CMK (cell line): ENCODE data around the gene CTBP2.

ENCODE experiments used
- DNase-seq: peaks from one replicate; pipeline ENCODE4 v3.0.0-alpha.2; 2010; ENCODE audit warnings: low read depth

CTBP2 gene

DNA sequence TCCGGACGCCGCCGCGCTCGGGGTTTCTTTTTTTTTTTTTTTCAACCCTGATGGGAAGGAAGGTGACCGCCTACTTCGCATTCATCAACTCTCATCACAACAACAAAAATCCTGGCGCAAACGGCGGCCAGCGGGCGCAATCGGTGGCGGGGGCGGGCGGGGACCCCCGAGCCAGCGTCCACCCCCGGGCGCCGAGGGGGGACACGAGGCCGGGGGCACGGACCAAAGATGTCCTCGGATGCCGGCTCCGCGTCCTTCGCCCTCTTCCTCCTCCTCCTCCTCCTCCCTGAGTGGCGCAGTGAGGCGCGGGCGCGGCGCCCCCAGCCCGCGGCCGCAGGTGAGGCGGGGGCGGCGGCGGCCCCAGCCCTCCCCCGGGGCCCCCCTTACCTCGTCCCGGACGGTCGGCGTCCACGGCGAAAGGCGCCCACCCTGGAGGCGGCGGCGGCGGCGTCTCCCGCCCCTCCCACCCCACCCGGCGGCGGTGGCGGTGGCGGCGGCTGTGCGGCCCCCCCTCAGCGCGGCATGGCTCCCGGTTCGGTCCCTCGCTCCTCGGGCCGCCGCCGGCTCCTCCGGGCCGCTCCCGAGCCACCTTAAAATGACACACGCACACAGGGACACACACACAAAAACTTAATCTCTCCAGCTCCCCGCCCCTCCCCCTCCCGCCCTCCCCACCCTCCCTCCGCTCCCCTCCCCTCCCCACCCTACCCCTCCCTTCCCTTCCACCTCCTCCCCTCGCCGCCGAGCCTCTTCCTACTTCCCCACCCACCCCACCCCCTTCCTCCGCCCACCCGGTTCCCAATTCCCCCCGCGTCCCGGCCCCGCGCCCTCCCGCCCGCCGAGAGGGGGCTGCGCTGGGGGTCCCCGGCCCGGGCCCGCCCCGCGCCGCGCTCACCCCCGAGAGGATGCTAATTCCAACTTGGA is at the start of gene CTBP2:
Gene CTBP2, minus strand, starts transcription at position 632 of the 924 bp plus-strand sequence.
- no peak for DNase-seq

DNA sequence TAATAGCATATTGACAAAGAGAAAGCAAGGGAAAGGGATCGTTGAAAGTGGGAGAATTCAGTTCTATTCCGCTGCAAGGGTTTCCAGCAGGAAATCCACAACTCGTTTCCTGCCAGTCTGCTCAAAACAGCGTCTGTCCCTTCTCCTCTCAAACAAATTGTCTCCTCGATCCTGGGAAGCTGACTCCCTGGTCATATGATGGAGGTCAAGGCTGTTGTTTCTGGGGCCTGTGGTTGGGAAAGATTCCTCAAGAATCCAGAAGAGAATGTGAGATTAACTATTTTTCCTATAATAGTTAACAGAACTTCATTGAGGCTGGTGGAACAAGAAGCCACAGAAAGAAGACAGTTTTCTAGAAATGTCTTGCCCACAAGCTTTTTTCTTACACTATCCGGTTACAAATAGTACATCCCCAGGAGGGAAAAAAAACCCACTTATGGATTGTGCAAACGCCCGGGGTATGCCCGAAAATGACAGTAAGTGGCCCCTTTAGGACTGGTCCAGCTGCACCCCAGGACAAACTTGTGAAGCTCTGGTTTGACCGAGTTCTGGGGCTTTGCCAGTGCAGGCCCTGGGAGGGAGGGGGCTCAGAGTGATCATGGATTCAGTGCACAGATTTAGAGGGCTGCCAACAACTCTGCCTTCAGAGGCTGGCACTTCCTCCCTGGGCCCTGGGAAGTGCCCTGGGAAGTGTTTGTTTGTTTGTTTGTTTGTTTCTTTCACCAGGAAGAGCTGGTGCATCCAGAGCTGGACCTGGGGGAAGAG is 49.4 kb upstream of the CTBP2 start:
- DNase-seq = no peak

DNA sequence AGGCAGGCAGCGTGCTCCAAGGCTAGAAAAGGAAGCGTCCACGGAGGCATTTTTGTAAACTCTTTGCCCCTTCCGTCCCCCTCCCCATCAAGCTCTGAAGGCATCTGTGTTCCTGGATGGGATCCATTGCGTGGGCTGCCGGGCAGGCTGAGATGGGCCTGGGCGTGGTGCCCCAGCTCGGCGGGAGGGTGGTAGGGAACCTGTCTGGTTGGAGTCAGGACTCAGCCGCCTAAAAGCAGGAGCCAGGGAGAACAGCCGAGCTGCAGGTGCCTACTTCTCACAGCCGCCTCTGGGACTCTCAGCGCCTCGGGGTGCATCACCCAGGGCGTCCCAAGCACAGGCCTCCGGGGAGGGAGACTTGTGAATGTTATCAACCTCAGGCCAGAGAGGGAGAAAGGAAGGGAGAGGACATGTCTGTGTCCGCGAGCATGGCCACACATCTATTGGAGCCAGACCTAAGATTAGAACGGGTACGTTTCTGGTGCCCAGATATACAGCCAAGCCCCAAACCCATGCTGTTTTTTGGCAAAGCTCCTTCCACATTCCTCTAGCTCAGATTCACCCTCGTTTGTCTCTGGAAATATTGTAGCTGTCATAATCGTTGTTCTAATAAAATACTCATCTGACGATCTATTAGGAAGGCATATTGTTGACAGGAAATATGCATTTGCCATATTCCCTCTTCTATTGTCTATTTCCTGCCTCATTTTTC is 48.6 kb upstream of the CTBP2 start:
- no peak for DNase-seq

DNA sequence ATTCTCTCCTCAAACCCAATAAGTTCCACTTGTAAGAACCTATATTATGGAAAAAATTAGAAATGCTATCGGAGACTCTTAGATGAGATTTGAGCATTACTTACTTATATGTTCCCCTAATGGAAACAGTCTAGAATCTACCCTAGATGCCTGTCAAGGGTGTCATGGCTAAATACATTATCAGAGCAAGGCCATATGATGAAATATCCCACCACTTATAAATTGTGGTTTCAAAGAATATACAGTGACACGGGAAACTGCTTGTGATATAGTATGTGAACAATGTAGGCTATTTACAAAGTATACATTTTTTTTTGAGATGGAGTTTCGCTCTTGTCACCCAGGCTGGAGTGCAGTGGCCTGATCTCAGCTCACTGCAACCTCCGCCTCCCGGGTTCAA is 46.3 kb upstream of the CTBP2 start:
- DNase-seq = no peak

DNA sequence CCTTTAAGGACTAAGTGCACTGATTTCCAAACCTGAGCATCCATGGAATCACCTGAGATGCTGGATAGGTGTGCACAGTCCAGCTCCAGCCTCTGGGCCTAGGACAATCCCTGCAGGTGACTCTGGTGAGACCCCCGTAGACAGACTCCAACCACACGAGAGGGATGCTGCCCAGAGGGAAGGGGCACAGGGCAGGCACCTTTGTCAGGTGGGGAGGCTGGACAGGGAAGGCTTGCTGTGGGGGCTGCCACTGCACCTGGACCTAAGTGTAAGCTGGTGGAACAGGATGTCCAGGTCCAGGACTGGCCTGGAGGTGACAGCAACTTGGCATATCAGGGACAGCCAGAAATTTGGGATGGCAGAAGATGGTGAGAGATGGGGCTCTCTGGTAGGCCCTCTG is 45.1 kb upstream of the CTBP2 start:
- DNase-seq = no peak

DNA sequence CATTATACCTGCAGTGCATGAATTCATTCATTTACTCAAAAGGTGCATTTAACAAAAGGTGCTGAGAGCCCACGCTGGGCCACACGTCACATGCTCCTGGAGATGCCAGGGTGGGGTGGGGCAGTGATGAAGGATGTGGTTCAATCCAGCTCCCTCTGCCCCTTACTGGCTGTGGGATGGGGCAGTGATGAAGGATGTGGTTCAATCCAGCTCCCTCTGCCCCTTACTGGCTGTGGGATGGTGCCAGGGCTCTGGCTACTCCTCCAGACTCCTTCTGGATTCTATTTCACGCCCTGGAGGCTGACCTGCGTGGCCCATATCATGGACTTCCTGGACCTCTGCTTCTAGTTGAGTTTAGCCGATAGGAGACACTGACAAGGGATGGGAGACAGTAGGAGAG is 44.0 kb upstream of the CTBP2 start:
- DNase-seq = no peak

DNA sequence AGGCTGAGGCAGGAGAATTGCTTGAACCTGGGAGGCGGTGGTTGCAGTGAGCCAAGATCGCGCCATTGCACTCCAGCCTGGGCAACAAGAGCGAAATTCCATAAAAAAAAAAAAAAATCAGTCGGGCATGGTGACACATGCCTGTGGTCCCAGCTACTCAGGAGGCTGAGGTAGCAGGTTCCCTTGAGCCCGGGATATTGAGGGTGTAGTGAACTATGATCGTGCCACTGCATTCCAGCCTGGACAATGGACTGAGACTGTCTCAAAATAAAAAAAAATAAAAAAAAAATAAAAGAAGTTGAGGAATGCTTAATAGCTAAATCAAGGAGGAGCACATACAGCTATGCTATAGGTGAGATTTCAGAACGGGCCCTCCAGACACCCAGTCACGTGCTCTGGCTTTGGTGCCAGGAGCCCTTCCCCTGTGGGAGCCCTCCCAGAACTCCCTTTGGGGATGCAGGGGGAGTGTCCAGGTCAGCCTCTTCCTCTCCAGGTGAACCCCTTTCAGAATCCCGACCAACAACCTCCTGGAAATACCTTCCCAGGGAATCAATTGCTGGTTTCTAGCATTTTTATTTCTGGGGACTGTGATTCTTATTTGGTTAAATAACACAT is 42.9 kb upstream of the CTBP2 start:
- DNase-seq = no peak

DNA sequence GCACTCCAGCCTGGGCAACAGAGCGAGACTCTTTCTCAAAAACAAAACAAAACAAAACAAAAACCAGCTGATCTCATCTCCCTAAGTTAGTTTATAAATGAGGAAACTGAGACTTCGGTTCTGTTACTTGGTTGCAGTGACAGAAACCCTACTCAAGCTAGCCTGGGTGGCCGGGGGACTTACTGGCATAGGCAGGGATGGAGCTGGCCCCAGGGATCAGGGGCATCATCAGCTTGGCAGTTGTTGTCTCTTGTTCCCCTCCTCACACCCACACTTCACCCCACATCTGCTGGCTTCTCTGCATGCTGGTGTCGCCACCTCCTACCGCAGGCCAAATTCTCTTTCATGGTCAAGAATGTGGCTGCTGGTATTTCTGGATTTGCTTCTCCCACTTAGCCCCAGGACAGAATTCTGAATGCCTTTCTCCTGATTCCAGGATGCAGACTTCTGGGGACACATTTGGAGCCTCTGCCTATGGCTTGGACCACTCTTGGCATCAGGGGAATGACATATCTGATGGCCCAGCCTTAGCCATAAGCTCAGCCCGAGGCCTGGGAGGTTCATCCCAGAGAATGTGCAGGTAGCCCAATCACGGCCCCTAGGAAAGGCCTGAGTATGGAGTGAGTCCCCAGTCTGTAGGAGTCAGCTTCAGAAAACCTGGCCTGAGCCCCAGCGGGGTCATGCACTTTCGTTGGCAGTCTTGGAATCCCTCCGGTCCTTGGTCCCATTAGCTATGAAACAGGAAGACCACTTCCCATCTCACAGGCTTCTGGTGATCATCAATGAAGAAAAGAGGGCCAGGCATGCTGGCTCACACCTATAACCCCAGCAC is 41.6 kb upstream of the CTBP2 start:
- DNase-seq = no peak

DNA sequence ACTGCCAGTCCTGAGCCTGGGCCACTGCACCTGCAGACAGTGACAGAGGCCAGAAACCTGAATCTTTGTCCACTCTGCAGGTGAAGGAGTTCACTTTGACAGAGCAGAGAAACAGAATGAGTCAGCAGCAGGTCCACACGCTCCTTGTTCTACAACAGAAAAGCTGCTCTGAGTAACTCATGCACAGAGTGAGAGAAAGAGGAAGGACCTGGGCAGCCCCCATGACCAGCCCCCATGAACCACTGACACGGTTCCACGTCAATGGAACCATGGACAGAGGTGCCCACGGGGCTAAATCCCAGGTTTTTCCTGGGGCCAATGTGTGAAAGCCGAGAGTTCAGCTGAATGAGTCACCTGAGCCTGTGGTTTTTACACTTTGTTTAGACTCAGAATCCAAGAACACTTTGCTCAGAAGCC is 40.8 kb upstream of the CTBP2 start:
- no peak for DNase-seq

DNA sequence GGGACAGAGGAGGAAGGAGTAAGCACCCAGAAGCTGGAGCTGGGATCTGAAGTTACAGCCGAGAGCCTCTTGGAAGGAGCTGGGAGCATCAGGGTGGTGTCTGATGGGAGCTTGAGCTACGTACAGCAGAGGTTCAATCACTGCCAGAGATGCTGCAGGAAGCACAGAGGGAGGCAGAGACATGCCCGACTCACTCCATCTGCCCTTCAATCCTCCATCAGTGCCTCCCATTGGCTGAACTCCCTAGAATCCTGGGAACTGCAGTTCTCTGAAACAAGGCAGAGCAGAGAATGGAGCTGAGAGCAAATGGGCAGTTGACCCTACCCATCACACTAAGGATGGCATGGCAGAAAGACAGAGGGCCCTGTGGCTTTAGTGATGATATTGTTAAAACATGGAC is 40.0 kb upstream of the CTBP2 start:
- DNase-seq = no peak

DNA sequence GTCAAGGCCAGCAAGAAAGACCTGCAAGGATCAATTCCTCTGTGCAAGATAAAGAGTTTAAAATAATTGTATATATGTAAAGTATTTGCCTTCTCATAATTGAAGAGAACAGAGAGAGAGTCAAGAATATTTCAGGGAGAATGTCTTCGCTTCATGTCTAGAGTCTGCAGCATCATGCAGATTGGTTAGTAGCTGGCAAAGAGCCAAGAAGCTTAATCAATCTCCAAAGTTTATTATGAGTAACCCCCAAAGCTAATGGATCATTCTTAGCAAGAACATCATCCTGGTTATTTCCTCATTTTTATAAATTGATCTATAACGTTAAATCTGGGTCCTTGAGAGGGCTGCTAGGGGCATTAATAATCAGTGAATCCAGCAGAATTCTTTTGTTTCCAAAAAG is 38.9 kb upstream of the CTBP2 start:
- no peak for DNase-seq

DNA sequence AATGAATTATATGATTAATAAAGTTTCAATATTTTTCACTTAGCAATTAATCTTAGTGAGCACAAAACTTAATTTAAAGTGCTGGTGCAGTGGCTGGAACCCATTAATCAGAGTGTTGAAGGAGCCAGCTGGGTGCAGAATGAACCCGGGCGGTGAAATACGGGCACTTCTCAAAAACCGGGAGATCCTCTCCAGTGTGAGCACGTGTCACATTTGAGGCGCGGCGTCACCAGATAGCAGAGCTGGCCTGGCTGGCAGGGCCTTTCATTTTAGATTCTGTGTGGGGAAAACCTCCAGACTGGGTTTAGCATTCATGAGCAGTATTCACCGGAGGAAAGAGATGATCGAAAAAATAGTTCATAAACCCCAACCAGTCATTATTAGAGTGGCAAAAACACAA is 34.5 kb upstream of the CTBP2 start:
- no peak for DNase-seq

DNA sequence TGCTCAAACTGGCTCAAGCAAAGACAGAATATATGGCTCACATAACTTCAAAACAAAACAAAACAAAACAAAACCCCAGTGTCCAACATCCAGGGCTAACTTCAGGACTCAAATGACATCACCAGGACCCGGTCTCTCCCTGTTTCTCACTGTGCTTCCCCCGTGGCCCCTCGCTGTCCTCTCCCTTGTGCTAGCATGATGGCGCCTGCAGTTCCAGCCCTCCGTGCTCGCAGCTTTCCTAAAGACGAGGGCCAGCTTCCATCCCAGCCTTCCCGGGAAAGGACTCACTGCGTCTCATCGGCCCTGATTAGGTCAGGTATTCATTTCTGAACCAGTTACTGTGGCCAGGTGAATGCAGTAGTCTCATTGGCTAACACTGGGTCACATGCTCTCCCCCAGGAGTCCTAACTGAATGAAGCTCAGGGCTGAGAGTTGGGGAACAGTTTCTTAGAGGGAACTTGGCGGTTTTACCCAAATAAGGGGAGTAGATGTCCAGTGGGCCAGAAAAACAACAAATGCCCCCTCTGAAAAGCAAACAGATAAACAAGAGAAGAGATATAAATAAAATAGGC is 33.0 kb upstream of the CTBP2 start:
- DNase-seq = no peak

DNA sequence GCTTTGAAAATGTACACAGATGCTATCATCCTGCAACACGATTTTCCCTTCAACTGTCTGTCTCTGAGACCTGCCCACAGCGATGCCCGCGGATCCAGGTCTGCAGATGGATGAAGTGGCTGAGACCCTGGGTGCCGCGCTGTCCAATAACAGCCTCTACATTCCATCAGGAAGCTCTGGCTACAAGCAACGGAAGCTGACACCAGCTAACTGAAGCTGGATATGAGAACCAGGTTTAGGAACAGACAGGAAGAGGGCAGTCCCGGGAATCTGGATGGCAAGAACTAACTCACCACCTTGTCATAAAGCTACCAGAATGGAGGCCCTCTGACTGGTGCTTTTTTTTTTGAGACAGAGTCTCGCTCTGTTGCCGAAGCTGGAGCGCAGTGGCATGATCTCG is 32.3 kb upstream of the CTBP2 start:
- DNase-seq = no peak

DNA sequence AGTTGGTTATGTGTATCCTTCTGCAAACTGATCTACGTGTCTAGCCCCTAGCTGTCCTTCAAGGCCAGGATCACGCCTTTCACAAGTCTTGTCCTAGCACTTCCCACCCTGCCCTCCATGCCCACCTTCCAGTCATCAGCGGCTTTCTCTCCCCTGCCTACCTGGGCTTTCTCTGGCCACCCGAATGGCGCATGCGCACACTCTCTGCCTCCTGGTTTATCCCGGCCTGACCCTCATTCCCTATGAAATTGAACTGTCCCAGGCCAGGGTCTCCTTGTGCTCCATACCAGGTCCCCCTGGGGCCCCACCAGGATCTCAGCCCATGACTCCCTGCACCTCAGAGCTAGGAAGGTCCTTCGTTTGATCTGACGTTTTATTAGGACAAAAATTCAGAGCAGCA is 31.6 kb upstream of the CTBP2 start:
- no peak for DNase-seq

DNA sequence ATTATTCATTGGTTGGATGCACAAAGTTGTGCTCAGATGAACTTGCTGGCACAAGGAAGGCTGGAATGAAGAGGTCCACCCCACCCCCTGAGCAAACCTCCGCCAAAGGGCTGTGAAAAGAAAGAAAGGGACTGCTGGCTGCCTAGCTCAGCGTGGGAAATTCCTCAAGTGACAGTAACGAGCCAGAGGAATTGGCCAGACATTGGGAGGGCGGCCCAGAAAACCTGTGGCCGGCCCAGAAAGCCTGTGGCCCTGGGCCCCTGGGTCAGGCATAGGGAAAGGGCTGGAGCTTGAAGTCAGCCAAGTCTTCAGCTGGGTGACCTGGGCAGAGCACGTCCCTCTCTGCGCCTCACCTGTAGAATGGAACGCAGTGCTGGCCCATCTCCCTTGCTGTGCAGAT is 30.6 kb upstream of the CTBP2 start:
- DNase-seq = no peak

DNA sequence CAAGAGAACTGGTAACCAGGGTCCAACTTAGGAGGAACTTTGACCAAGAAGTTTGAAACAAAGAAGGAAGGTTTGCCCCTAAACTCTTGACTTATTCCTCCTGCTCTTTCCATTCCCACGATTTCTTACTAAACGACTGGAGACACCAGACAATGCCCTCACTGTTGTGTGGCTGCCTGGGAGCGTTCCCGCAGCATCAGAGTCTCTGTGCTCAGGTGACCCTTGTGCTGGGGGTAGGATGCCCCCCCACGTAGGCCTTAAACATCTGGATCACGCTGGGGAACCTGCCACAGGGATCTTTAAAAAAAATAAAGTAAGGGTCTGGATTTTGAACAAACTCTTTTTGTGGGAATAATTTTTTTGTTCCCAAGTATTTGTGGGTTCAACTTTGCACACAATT is 30.1 kb upstream of the CTBP2 start:
- DNase-seq = no peak

DNA sequence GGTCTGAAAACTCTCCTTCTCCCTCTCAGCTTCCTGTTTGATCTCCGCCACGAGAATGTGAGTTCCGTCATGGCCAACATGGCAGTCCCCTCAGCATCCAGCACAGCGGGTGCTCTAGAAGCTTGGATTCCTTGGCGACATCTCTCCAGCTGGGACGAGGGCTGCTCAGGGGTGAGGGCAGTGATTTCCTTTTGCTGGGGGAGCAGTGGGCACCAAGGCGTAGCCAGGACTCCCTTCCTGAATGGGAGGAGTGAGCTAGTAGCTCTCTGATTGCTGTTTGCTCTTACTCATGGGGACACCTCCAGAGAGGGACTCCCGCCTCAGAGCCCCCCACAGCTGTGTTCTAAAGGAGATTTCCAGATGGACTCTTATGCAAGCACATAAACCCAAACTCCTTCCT is 28.8 kb upstream of the CTBP2 start:
- DNase-seq = no peak

DNA sequence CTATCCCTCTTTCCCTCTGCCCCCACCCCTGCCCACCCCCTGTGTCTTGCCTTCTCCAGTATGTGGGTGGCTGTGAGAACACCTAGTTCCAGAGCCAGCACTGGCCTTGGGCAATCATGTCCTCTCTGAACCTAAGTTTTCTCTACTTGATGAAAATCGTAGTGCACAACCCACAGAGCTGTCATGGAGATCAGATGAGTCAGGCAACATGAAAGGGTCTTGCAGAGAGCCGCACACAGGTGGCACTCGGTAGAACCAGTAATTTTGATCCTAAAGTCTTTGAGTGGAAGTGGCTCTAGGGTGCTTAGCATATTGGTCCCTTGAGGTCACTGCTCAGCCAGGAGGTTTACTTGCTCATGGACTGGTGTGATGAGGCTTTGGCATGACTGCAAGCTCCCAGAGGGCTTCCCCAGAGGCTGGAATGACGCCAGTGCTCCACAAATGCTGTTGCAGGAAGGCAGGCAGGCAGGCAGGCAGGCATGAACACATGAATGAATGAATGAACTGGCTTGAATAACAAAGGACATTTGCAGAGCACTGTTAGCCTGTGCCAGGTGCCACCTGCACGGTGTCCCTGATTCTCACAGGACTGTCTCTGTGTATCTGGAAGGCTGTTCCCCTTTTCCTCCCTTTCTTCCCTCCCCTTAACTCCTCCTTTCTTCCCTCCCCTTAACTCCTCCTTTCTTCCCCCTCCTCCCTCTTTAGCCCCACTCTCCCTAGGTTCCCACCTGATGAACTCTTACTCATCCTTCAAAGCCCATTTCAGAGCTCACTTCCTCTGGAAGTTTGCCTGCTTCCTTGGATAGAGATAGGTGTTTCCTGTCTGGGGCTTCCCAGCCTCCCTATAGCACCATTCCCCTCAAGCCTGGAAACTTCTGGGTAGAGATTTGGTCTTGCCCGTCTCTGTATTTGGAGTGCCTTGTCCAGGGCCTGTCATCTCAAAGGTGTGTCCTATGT is 27.2 kb upstream of the CTBP2 start:
- no peak for DNase-seq
